Stimulated activated CD4-positive, alpha-beta T cell treated with anti-CD3 and anti-CD28 coated beads, Interleukin-12 subunit alpha, Interleukin-12 subunit beta, amount 100 ng/mL, for 48 hours (primary cell): ENCODE measurements around the gene NUDT9.
"Not testable (repeated sequence)": the region's sequence is repeated elsewhere in the genome, so short reads cannot be mapped to it uniquely, and the experiment has no call there.

Experiments
- DNase-seq, 3 donors: peaks; one replicate each; pipeline ENCODE4 v3.0.0-alpha.2; 2020; ENCODE audit warnings: low read depth in 2 of 3, low spot score in 1 of 3

Gene NUDT9

GRCh38 chr4:87422104-87423052 is at the start of gene NUDT9:
TSS of gene NUDT9 (plus strand) at chr4:87422573. CDS start at chr4:87422906, 333 bp downstream.
- peak; percentile 74 to 86 (median 77) for DNase-seq

- DNase-seq, result no peak
Measured at GRCh38 chr4:87375719-87376291, 46.6 kb upstream of the NUDT9 start.

GRCh38 chr4:87377816-87378215 is 44.6 kb upstream of the NUDT9 start:
- no peak for DNase-seq

GRCh38 chr4:87382116-87382515 is 40.3 kb upstream of the NUDT9 start:
- DNase-seq, result no peak

GRCh38 chr4:87382931-87383330 is 39.4 kb upstream of the NUDT9 start:
- DNase-seq, result no peak

- DNase-seq, result not testable (repeated sequence)
Measured at GRCh38 chr4:87384466-87385132, 37.8 kb upstream of the NUDT9 start.

- no peak for DNase-seq
Measured at GRCh38 chr4:87387237-87387636, 35.1 kb upstream of the NUDT9 start.

GRCh38 chr4:87388901-87389300 is 33.5 kb upstream of the NUDT9 start:
- DNase-seq, result no peak

GRCh38 chr4:87390055-87390454 is 32.3 kb upstream of the NUDT9 start:
- DNase-seq, result not testable (repeated sequence)

- DNase-seq, result no peak
Measured at GRCh38 chr4:87390551-87390890, 31.9 kb upstream of the NUDT9 start.

GRCh38 chr4:87390891-87391575 is 31.3 kb upstream of the NUDT9 start, which contains the start of gene HSD17B11:
TSS of gene HSD17B11 (minus strand) at chr4:87391188. CDS start at chr4:87391070, 118 bp downstream.
- peak; percentile 65 to 70 (median 67) for DNase-seq

GRCh38 chr4:87391576-87392054 is 30.8 kb upstream of the NUDT9 start:
- DNase-seq, result no peak

GRCh38 chr4:87392183-87392582 is 30.2 kb upstream of the NUDT9 start:
- DNase-seq, result no peak

- DNase-seq, result not testable (repeated sequence)
Measured at GRCh38 chr4:87395073-87395472, 27.3 kb upstream of the NUDT9 start.

GRCh38 chr4:87395851-87396250 is 26.5 kb upstream of the NUDT9 start:
- DNase-seq, result not testable (repeated sequence)

- DNase-seq, result no peak
Measured at GRCh38 chr4:87399148-87399547, 23.2 kb upstream of the NUDT9 start.

- no peak for DNase-seq
Measured at GRCh38 chr4:87399954-87400353, 22.4 kb upstream of the NUDT9 start.

GRCh38 chr4:87403732-87404131 is 18.6 kb upstream of the NUDT9 start:
- DNase-seq, result not testable (repeated sequence)

- DNase-seq, result no peak
Measured at GRCh38 chr4:87405211-87405820, 17.1 kb upstream of the NUDT9 start.

- DNase-seq, result no peak
Measured at GRCh38 chr4:87406462-87406861, 15.9 kb upstream of the NUDT9 start.

GRCh38 chr4:87406902-87407301 is 15.5 kb upstream of the NUDT9 start:
- not testable (repeated sequence) for DNase-seq
